Measurements from ENCODE around the gene MAN2A2. TPM values are rescaled to one million over a fixed set of nuclear protein-coding genes. Genes with fewer than 3 reads are reported as not detected.
A peak's percentile ranks its signal among the peaks of the same experiment; 100 is the strongest.

The MAN2A2 gene
- total RNA-seq, result 100 to 1,000 TPM in 3 of 4 donors, 10 to 100 TPM in 1; 76.2 to 188 (median 141) TPM

DNA sequence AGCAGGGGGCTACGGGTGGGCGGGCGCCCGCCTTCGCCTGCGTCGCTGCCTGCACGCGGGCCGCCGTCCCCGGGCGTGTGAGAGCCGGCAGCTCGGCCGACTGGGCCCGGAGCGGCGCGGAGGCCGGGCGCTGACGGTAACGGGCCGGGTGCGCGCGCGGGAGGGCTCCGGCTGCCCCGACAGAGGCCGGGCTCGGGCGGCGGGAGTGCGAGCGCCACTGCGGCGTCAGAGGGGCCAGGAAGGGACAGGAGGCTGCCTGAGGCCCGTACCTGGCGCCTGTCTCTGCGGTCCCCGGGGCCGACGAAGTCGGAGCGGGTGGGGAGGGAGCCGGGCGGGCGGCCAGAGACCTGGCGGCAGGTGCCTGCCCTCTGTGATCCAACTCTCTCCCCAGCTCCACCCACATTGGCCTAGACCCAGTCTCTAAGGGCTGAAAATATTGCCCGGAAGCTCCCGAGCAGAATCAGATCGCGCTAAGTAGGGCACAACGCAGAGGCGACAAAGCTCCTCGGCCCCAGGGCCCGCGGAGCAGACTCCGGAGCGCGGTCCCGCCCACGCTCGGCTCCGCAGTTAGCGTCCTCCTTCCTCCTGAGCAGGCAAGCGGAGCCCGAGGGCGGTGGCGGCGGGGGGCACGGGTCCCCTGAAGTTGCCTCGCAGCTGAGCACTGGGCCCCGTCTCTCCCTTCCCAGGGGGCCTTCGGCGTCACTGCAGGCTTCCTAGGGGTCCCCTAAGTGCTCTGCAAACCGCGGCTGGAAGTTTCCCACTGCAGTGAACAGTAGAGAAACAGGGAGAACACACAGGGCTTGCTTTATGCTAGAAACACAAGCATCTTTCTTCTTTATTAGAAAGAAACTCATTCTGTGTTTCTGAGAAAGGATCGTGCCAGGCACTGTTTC lies at the start of gene MAN2A2:
Gene MAN2A2, plus strand, starts transcription at position 463 of the 893 bp plus-strand sequence. CDS start 906 bp downstream, outside the sequence.
- H3K36me3 ChIP-seq, result peaks cover 0 to 32% (median 0%) of the 10 kb centered on the region in 3 donors
- peak within 1 kb of the TSS; percentile 92 to 96 (median 94) for H3K27ac ChIP-seq
- H3K9me3 ChIP-seq, result no peaks in the 10 kb centered on the region
- TF ChIP-seq POLR2A (IDR thresholded peaks at IDR 0.05), result peak; percentile 47 to 78
- no peak for TF ChIP-seq CTCF (IDR thresholded peaks at IDR 0.05)
- DNase-seq, result peak; percentile 69 to 86 (median 83)
- H3K27me3 ChIP-seq, result no peaks in the 10 kb centered on the region
- peak within 1 kb of the TSS; percentile 77 to 97 (median 78) for H3K4me3 ChIP-seq
- peaks cover 0 to 15% (median 10%) of the 10 kb centered on the region in 4 donors for H3K4me1 ChIP-seq

DNA sequence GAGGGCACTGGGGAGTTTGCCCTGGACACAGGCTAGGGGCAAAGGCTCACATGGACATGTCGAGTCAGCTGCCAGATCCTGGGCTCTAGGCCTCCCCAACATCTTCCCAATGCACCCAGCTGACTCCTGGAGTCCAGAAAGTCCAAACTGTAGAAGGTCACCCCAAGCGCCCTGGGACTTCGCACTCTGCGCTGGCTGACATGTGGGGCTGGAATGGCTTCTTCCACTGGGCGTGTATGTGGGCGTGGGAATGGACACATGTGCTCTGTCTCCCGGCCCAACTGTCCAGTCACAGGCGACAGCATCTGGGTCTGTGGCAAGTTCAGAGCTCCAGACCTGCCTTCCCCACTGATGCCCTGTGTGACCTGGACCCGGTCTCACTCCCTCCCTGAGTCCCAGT lies 48.0 kb upstream of the MAN2A2 start:
- Histone ChIP-seq H3K27ac (no peak overlapping the region), H3K27me3 (no peaks in the 10 kb centered on the region), H3K36me3 (no peaks in the 10 kb centered on the region), H3K9me3 (no peaks in the 10 kb centered on the region), H3K4me1 (peaks cover 0 to 23% (median 9%) of the 10 kb centered on the region in 4 donors), H3K4me3 (no peak overlapping the region)
- DNase-seq, result peak in 1 of 3 donors; percentile 64
- TF ChIP-seq CTCF (IDR thresholded peaks at IDR 0.05), result no peak
- TF ChIP-seq POLR2A (IDR thresholded peaks at IDR 0.05), result no peak

GRCh38 chr15:90857337-90857736 lies 45.8 kb upstream of the MAN2A2 start:
- DNase-seq, result no peak
- peak overlapping the region in 3 of 4 donors; percentile 52 to 66 (median 55) for H3K27ac ChIP-seq

GRCh38 chr15:90857883-90858443 lies 45.1 kb upstream of the MAN2A2 start:
- DNase-seq, result no peak
- Histone ChIP-seq H3K4me1 (peaks cover 0 to 16% (median 7%) of the 10 kb centered on the region in 4 donors), H3K27ac (peak overlapping the region in 1 of 4 donors; percentile 55), H3K27me3 (no peaks in the 10 kb centered on the region), H3K4me3 (no peak overlapping the region), H3K36me3 (no peaks in the 10 kb centered on the region), H3K9me3 (no peaks in the 10 kb centered on the region)
- TF ChIP-seq CTCF (IDR thresholded peaks at IDR 0.05) (no peak), POLR2A (IDR thresholded peaks at IDR 0.05) (no peak)

More at GRCh38 chr15:90857337-90857736, 45.8 kb upstream of the MAN2A2 start:
- TF ChIP-seq POLR2A (IDR thresholded peaks at IDR 0.05) (no peak), CTCF (IDR thresholded peaks at IDR 0.05) (no peak)
- Histone ChIP-seq H3K36me3 (no peaks in the 10 kb centered on the region), H3K27me3 (no peaks in the 10 kb centered on the region), H3K9me3 (no peaks in the 10 kb centered on the region), H3K4me3 (no peak overlapping the region), H3K4me1 (peaks cover 0 to 20% (median 8%) of the 10 kb centered on the region in 4 donors)

GRCh38 chr15:90859234-90860131 lies 43.6 kb upstream of the MAN2A2 start:
- peak in 1 of 3 donors; percentile 39 for DNase-seq

More at GRCh38 chr15:90859234-90860131, 43.6 kb upstream of the MAN2A2 start:
- Histone ChIP-seq H3K27ac (no peak overlapping the region), H3K36me3 (no peaks in the 10 kb centered on the region), H3K27me3 (no peaks in the 10 kb centered on the region), H3K4me1 (peaks cover 0 to 13% (median 5%) of the 10 kb centered on the region in 4 donors), H3K4me3 (no peak overlapping the region), H3K9me3 (no peaks in the 10 kb centered on the region)
- no peak for TF ChIP-seq CTCF (IDR thresholded peaks at IDR 0.05)
- TF ChIP-seq POLR2A (IDR thresholded peaks at IDR 0.05), result no peak

Measured in Peyer's patch (tissue), 4 donors.